SK-N-MC (cell line): Measurements from ENCODE around the gene PRDM10.

ENCODE experiments used
- EZH2 ChIP-seq: fragments of 200-600 bp; sonication (generic); IDR thresholded peaks from one replicate; pipeline ENCODE4 v1.6.1; 2017; ENCODE audit warnings: antibody characterized with exemption
- FOXP2 ChIP-seq: optimal IDR thresholded peaks from 2 replicates; pipeline ENCODE3; 2011; ENCODE audit warnings: mild to moderate bottlenecking, moderate library complexity; ENCODE audit not compliant: insufficient read depth; ENCODE audit errors: extremely low read length, control extremely low read depth
- POLR2AphosphoS5 ChIP-seq: IDR thresholded peaks from 2 replicates; pipeline ENCODE4 v1.6.1; 2012; ENCODE audit warnings: mild to moderate bottlenecking, low read depth, low read length, borderline replicate concordance

- TF ChIP-seq POLR2AphosphoS5 (no peak), FOXP2 (no peak), EZH2 (no peak)
Measured at GRCh38 chr11:129951201-129951865, 51.3 kb downstream of the PRDM10 start.
